Upper lobe of right lung (tissue), 1 donor: ENCODE data around the gene KIZ. TPM values are rescaled to one million over a fixed set of nuclear protein-coding genes. Genes with fewer than 3 reads are reported as not detected.
"Not testable (repeated sequence)": the region's sequence is repeated elsewhere in the genome, so short reads cannot be mapped to it uniquely, and the experiment has no call there.

Source experiments
- ATAC-seq: fragments of 200-7000 bp; cut with Tn5 transposase; one replicate; pipeline ENCODE4 v1.9.1; 2020; ENCODE audit warnings: mild to moderate bottlenecking, moderate library complexity
- DNase-seq: peaks from one replicate; pipeline ENCODE4 v3.0.0-alpha.2; 2020
- H3K27ac ChIP-seq: fragments of 200-600 bp; one replicate; pipeline ENCODE4 v1.8.0; 2022
- H3K27me3 ChIP-seq: fragments of 200-600 bp; one replicate; pipeline ENCODE4 v1.8.0; 2022; ENCODE audit warnings: mild to moderate bottlenecking
- H3K36me3 ChIP-seq: fragments of 200-600 bp; one replicate; pipeline ENCODE4 v1.8.0; 2022
- H3K4me1 ChIP-seq: fragments of 200-600 bp; one replicate; pipeline ENCODE4 v1.8.0; 2022
- H3K4me3 ChIP-seq: fragments of 200-600 bp; one replicate; pipeline ENCODE4 v1.8.0; 2022; ENCODE audit warnings: mild to moderate bottlenecking
- H3K9me3 ChIP-seq: fragments of 200-600 bp; one replicate; pipeline ENCODE4 v1.8.0; 2022
- CTCF ChIP-seq: fragments of 200-600 bp; IDR thresholded peaks from one replicate; pipeline ENCODE4 v1.8.0; 2022; ENCODE audit warnings: antibody characterized with exemption
- intact Hi-C: fragments of 100-400 bp; cut with DNase I; formaldehyde crosslinking; loops from one replicate; pipeline ENCODE4 v1.11.0; 2022
- total RNA-seq: library from RNA; stranded (reverse); fragmentation: NEBNext Ultra II Directional; extraction: Animal tissue kit (Norgen Biotek cat#: 25700); gene quantifications from one replicate; pipeline ENCODE4 v1.2.1, GENCODE V29; 2021
- donor health status: DM: no; HTN: yes; CAD: no; lungs with severe emphysema.

Gene KIZ
- total RNA-seq, 1 donor from 2014 or later, result 16.2 TPM

DNA sequence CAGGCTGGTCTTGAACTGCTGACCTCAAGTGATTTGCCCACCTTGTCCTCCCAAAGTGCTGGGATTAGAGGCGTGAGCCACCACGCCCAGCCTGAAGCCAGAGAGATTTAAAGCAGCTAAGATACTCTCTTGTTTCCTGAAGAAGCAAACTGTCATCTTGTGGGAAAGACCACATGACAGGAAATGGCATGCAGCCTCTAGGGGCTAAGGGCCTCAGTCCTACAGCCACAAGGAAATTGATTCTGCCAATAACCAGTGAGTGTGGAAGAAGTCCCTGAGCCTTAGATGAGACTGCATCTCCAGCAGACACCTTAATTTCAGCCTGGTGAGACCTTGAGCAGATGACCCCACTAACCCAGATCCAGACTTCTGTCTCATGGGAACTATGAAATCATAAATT is 40.9 kb downstream of the KIZ start:
- Histone ChIP-seq H3K27ac (no peak overlapping the region), H3K27me3 (no peaks in the 10 kb centered on the region), H3K4me3 (no peak overlapping the region), H3K36me3 (peaks cover 13% of the 10 kb centered on the region), H3K9me3 (no peaks in the 10 kb centered on the region), H3K4me1 (no peaks in the 10 kb centered on the region)
- DNase-seq (no peak), ATAC-seq (no peak)
- intact Hi-C loops, result no loop called here
- TF ChIP-seq CTCF, result no peak

DNA sequence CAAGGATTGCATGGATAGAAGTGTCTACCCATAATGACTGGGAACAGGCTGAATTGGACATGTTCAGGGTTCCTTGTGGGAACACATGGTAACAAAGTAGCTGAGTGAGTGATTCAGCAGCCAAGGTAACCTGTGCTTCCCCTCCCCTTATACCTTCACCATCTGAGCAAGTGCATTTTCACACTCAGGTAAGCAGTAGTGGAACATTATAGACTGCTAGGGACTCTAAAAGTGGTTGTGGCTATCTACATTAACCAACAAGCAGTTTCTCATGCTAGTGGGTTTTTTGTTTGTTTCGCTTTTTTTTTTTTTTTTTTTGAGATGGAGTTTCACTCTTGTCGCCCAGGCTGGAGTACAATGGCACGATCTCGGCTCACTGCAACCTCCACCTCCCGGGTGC is 41.4 kb downstream of the KIZ start:
- Histone ChIP-seq H3K4me1 (no peaks in the 10 kb centered on the region), H3K27ac (no peak overlapping the region), H3K9me3 (no peaks in the 10 kb centered on the region), H3K4me3 (no peak overlapping the region), H3K27me3 (no peaks in the 10 kb centered on the region), H3K36me3 (peaks cover 8% of the 10 kb centered on the region)
- intact Hi-C loops, result no loop called here
- no peak for TF ChIP-seq CTCF
- DNase-seq (no peak), ATAC-seq (no peak)

- intact Hi-C loops, H3K27me3 ChIP-seq: not testable (repeated sequence)
Measured at GRCh38 chr20:21168061-21168460, 42.2 kb downstream of the KIZ start.

GRCh38 chr20:21172626-21173025 is 46.7 kb downstream of the KIZ start:
- Histone ChIP-seq H3K9me3 (peaks cover under 1% of the 10 kb centered on the region), H3K27ac (no peak overlapping the region), H3K36me3 (no peaks in the 10 kb centered on the region), H3K27me3 (no peaks in the 10 kb centered on the region), H3K4me3 (no peak overlapping the region), H3K4me1 (no peaks in the 10 kb centered on the region)
- no peak for TF ChIP-seq CTCF
- DNase-seq, result no peak
- ATAC-seq, result no peak
- intact Hi-C loops, result no loop called here

More at GRCh38 chr20:21168061-21168460, 42.2 kb downstream of the KIZ start:
- H3K27ac ChIP-seq, H3K9me3 ChIP-seq, H3K4me3 ChIP-seq, H3K36me3 ChIP-seq, H3K4me1 ChIP-seq, ATAC-seq, DNase-seq: not testable (repeated sequence)

DNA sequence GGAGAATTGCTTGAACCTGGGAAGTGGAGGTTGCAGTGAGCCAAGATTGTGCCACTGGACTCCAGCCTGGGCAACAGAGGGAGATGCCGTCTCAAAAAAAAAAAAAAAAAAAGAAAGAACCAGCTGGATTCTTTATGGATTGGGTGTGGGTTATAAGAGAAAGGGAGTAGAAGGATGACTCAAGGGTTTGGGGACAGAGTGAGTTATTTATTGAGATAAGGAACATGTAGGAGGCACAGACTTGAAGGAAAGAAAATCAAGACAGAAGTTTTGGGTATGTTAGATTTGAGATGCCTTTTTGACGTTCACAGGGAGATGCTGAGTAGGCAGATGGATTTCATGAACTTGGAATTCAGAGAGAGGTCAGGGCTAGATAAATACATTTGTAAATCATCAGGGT is 47.6 kb downstream of the KIZ start:
- Histone ChIP-seq H3K36me3 (no peaks in the 10 kb centered on the region), H3K4me1 (no peaks in the 10 kb centered on the region), H3K27me3 (no peaks in the 10 kb centered on the region), H3K4me3 (no peak overlapping the region), H3K9me3 (peaks cover 8% of the 10 kb centered on the region), H3K27ac (no peak overlapping the region)
- TF ChIP-seq CTCF, result no peak
- ATAC-seq (no peak), DNase-seq (no peak)
- intact Hi-C loops, result no loop called here

GRCh38 chr20:21174516-21175239 is 48.8 kb downstream of the KIZ start:
- Histone ChIP-seq H3K27ac (no peak overlapping the region), H3K4me3 (no peak overlapping the region), H3K4me1 (no peaks in the 10 kb centered on the region), H3K36me3 (no peaks in the 10 kb centered on the region), H3K9me3 (peaks cover 8% of the 10 kb centered on the region), H3K27me3 (no peaks in the 10 kb centered on the region)
- intact Hi-C loops, result no loop called here
- DNase-seq (no peak), ATAC-seq (no peak)
- no peak for TF ChIP-seq CTCF
